GM23338 (cell line): ENCODE results near the gene RASGRF2.

Experiments used
- CREB1 ChIP-seq: fragments of 250-450 bp; sonication (Bioruptor Pico); IDR thresholded peaks from 2 replicates; pipeline ENCODE4 v1.5.0; 2020; ENCODE audit warnings: low read depth, mild to moderate bottlenecking, moderate library complexity
- EZH2 ChIP-seq: fragments of 200-600 bp; sonication (generic); IDR thresholded peaks from one replicate; pipeline ENCODE4 v1.8.0; 2017; ENCODE audit warnings: antibody characterized with exemption, mild to moderate bottlenecking, low read depth; ENCODE audit not compliant: unreplicated experiment
- EZH2phosphoT487 ChIP-seq: fragments of 200-600 bp; sonication (generic); IDR thresholded peaks from one replicate; pipeline ENCODE4 v1.8.1; 2018; ENCODE audit warnings: antibody characterized with exemption; ENCODE audit not compliant: unreplicated experiment
- JUNB ChIP-seq: IDR thresholded peaks from one replicate; pipeline ENCODE4 v1.6.1; 2016; ENCODE audit warnings: antibody characterized with exemption; ENCODE audit not compliant: unreplicated experiment
- NANOG ChIP-seq: IDR thresholded peaks from 2 replicates; pipeline ENCODE4 v1.6.1; 2016; ENCODE audit warnings: antibody characterized with exemption, borderline replicate concordance
- POLR2AphosphoS5 ChIP-seq: IDR thresholded peaks from 2 replicates; pipeline ENCODE4 v1.6.1; 2016; ENCODE audit warnings: antibody characterized with exemption, low read depth
- STAT1 ChIP-seq: IDR thresholded peaks from one replicate; pipeline ENCODE4 v1.6.1; 2016; ENCODE audit warnings: antibody characterized with exemption; ENCODE audit not compliant: unreplicated experiment
- ZNF114 ChIP-seq: fragments of 250-450 bp; sonication (Bioruptor Pico); IDR thresholded peaks from 2 replicates; pipeline ENCODE4 v1.5.0; 2020; ENCODE audit warnings: mild to moderate bottlenecking, moderate library complexity
- ZNF331 ChIP-seq: fragments of 250-450 bp; sonication (Bioruptor Pico); IDR thresholded peaks from 2 replicates; pipeline ENCODE4 v1.5.0; 2020; ENCODE audit warnings: low read depth, mild to moderate bottlenecking, moderate library complexity
- TF ChIP-seq, protein P1 (sequence below), 2 experiments: fragments of 200-600 bp in 1 of 2; sonication (generic) in 1 of 2; conservative IDR thresholded peaks; 2 replicates each; pipeline versions ENCODE4 v1.5.1 to v1.6.1; 2016 to 2017; ENCODE audit warnings: antibody characterized with exemption in 2 of 2, low read depth in 2 of 2, mild to moderate bottlenecking in 2 of 2, moderate library complexity in 1 of 2
- TF ChIP-seq, protein P2 (sequence below): IDR thresholded peaks from one replicate; pipeline ENCODE4 v1.6.1; 2018; ENCODE audit warnings: antibody characterized with exemption; ENCODE audit not compliant: unreplicated experiment
- TF ChIP-seq, protein P3 (sequence below): IDR thresholded peaks from 2 replicates; pipeline ENCODE4 v1.6.1; 2016; ENCODE audit warnings: antibody characterized with exemption
- TF ChIP-seq, protein P4 (sequence below): fragments of 250-450 bp; sonication (Bioruptor Pico); IDR thresholded peaks from 2 replicates; pipeline ENCODE4 v1.5.0; 2020; ENCODE audit warnings: mild to moderate bottlenecking, moderate library complexity

DNA sequence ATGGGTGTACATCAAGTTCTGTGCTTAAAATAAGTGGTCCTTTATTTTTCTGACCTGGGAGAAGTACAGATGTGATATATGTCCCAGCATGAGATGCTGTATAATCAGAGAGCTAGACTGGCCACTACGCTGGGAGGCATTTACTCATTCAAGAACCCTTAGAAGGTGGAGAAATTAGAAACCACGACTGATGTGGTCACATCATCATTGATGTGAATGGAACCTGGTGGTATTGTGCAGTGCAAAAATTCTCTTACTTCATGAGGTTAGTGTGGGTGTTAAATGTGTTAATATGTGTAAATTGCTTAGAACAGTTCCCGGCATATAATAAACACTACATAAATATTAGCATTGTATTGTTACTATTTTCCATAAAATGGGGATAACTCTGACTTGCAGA is 203.5 kb downstream of the RASGRF2 start:
- no peak for TF ChIP-seq EZH2phosphoT487
- TF ChIP-seq, protein P1, sequence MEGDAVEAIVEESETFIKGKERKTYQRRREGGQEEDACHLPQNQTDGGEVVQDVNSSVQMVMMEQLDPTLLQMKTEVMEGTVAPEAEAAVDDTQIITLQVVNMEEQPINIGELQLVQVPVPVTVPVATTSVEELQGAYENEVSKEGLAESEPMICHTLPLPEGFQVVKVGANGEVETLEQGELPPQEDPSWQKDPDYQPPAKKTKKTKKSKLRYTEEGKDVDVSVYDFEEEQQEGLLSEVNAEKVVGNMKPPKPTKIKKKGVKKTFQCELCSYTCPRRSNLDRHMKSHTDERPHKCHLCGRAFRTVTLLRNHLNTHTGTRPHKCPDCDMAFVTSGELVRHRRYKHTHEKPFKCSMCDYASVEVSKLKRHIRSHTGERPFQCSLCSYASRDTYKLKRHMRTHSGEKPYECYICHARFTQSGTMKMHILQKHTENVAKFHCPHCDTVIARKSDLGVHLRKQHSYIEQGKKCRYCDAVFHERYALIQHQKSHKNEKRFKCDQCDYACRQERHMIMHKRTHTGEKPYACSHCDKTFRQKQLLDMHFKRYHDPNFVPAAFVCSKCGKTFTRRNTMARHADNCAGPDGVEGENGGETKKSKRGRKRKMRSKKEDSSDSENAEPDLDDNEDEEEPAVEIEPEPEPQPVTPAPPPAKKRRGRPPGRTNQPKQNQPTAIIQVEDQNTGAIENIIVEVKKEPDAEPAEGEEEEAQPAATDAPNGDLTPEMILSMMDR (conservative IDR thresholded peaks at IDR 0.05; ENCODE audit: low read depth in 2 of 2): no peak
- TF ChIP-seq CREB1 (CRISPR knock-in tag): no peak
- no peak for TF ChIP-seq ZNF114 (CRISPR knock-in tag)
- TF ChIP-seq POLR2AphosphoS5: no peak
- TF ChIP-seq, protein P2, sequence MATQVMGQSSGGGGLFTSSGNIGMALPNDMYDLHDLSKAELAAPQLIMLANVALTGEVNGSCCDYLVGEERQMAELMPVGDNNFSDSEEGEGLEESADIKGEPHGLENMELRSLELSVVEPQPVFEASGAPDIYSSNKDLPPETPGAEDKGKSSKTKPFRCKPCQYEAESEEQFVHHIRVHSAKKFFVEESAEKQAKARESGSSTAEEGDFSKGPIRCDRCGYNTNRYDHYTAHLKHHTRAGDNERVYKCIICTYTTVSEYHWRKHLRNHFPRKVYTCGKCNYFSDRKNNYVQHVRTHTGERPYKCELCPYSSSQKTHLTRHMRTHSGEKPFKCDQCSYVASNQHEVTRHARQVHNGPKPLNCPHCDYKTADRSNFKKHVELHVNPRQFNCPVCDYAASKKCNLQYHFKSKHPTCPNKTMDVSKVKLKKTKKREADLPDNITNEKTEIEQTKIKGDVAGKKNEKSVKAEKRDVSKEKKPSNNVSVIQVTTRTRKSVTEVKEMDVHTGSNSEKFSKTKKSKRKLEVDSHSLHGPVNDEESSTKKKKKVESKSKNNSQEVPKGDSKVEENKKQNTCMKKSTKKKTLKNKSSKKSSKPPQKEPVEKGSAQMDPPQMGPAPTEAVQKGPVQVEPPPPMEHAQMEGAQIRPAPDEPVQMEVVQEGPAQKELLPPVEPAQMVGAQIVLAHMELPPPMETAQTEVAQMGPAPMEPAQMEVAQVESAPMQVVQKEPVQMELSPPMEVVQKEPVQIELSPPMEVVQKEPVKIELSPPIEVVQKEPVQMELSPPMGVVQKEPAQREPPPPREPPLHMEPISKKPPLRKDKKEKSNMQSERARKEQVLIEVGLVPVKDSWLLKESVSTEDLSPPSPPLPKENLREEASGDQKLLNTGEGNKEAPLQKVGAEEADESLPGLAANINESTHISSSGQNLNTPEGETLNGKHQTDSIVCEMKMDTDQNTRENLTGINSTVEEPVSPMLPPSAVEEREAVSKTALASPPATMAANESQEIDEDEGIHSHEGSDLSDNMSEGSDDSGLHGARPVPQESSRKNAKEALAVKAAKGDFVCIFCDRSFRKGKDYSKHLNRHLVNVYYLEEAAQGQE: no peak
- TF ChIP-seq EZH2: no peak
- TF ChIP-seq JUNB: no peak
- TF ChIP-seq, protein P3, sequence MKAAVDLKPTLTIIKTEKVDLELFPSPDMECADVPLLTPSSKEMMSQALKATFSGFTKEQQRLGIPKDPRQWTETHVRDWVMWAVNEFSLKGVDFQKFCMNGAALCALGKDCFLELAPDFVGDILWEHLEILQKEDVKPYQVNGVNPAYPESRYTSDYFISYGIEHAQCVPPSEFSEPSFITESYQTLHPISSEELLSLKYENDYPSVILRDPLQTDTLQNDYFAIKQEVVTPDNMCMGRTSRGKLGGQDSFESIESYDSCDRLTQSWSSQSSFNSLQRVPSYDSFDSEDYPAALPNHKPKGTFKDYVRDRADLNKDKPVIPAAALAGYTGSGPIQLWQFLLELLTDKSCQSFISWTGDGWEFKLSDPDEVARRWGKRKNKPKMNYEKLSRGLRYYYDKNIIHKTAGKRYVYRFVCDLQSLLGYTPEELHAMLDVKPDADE: no peak
- no peak for TF ChIP-seq ZNF331 (CRISPR knock-in tag)
- no peak for TF ChIP-seq STAT1
- no peak for TF ChIP-seq NANOG
- TF ChIP-seq, protein P4, sequence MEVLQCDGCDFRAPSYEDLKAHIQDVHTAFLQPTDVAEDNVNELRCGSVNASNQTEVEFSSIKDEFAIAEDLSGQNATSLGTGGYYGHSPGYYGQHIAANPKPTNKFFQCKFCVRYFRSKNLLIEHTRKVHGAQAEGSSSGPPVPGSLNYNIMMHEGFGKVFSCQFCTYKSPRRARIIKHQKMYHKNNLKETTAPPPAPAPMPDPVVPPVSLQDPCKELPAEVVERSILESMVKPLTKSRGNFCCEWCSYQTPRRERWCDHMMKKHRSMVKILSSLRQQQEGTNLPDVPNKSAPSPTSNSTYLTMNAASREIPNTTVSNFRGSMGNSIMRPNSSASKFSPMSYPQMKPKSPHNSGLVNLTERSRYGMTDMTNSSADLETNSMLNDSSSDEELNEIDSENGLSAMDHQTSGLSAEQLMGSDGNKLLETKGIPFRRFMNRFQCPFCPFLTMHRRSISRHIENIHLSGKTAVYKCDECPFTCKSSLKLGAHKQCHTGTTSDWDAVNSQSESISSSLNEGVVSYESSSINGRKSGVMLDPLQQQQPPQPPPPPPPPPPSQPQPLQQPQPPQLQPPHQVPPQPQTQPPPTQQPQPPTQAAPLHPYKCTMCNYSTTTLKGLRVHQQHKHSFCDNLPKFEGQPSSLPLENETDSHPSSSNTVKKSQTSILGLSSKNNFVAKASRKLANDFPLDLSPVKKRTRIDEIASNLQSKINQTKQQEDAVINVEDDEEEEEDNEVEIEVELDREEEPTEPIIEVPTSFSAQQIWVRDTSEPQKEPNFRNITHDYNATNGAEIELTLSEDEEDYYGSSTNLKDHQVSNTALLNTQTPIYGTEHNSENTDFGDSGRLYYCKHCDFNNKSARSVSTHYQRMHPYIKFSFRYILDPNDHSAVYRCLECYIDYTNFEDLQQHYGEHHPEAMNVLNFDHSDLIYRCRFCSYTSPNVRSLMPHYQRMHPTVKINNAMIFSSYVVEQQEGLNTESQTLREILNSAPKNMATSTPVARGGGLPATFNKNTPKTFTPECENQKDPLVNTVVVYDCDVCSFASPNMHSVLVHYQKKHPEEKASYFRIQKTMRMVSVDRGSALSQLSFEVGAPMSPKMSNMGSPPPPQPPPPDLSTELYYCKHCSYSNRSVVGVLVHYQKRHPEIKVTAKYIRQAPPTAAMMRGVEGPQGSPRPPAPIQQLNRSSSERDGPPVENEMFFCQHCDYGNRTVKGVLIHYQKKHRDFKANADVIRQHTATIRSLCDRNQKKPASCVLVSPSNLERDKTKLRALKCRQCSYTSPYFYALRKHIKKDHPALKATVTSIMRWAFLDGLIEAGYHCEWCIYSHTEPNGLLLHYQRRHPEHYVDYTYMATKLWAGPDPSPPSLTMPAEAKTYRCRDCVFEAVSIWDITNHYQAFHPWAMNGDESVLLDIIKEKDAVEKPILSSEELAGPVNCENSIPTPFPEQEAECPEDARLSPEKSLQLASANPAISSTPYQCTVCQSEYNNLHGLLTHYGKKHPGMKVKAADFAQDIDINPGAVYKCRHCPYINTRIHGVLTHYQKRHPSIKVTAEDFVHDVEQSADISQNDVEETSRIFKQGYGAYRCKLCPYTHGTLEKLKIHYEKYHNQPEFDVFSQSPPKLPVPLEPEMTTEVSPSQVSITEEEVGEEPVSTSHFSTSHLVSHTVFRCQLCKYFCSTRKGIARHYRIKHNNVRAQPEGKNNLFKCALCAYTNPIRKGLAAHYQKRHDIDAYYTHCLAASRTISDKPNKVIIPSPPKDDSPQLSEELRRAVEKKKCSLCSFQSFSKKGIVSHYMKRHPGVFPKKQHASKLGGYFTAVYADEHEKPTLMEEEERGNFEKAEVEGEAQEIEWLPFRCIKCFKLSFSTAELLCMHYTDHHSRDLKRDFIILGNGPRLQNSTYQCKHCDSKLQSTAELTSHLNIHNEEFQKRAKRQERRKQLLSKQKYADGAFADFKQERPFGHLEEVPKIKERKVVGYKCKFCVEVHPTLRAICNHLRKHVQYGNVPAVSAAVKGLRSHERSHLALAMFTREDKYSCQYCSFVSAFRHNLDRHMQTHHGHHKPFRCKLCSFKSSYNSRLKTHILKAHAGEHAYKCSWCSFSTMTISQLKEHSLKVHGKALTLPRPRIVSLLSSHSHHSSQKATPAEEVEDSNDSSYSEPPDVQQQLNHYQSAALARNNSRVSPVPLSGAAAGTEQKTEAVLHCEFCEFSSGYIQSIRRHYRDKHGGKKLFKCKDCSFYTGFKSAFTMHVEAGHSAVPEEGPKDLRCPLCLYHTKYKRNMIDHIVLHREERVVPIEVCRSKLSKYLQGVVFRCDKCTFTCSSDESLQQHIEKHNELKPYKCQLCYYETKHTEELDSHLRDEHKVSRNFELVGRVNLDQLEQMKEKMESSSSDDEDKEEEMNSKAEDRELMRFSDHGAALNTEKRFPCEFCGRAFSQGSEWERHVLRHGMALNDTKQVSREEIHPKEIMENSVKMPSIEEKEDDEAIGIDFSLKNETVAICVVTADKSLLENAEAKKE (CRISPR knock-in tag): no peak
